HEK293T (cell line): ENCODE data around the gene C1QTNF1.

Source experiments
- CTCF ChIA-PET: fragments of 350-600 bp; formaldehyde crosslinking; extraction: SDS; loops from one replicate; lab custom pipeline; 2021; ENCODE audit warnings: antibody characterized with exemption, inconsistent platforms; lab: Yijun Ruan, JAX
- POLR2A ChIA-PET: fragments of 350-600 bp; formaldehyde crosslinking; extraction: SDS; loops from one replicate; lab custom pipeline; 2020; ENCODE audit warnings: antibody characterized with exemption, inconsistent platforms; lab: Yijun Ruan, JAX
- DNase-seq: peaks from one replicate; pipeline ENCODE4 v3.0.0; 2012; ENCODE audit warnings: mixed read lengths; ENCODE audit errors: extremely low spot score
- ARNT ChIP-seq: fragments of 450-650 bp; IDR thresholded peaks from 2 replicates; pipeline ENCODE4 v1.6.1; 2017; ENCODE audit warnings: mild to moderate bottlenecking
- BHLHE40 ChIP-seq: fragments of 450-650 bp; IDR thresholded peaks from 2 replicates; pipeline ENCODE4 v1.6.1; 2016; ENCODE audit warnings: mild to moderate bottlenecking, moderate library complexity, borderline replicate concordance
- CTBP1 ChIP-seq: fragments of 450-650 bp; IDR thresholded peaks from 2 replicates; pipeline ENCODE4 v1.6.1; 2016; ENCODE audit warnings: borderline replicate concordance
- ELF4 ChIP-seq: fragments of 450-650 bp; IDR thresholded peaks from 2 replicates; pipeline ENCODE4 v1.6.1; 2017; ENCODE audit warnings: antibody characterized with exemption
- FOXA1 ChIP-seq: fragments of 450-650 bp; IDR thresholded peaks from 2 replicates; pipeline ENCODE4 v1.6.1; 2016; ENCODE audit warnings: mild to moderate bottlenecking
- FOXK2 ChIP-seq: fragments of 450-650 bp; IDR thresholded peaks from 2 replicates; pipeline ENCODE4 v1.6.1; 2016; ENCODE audit warnings: mild to moderate bottlenecking
- FOXM1 ChIP-seq: fragments of 450-650 bp; IDR thresholded peaks from 2 replicates; pipeline ENCODE4 v1.6.1; 2017; ENCODE audit warnings: mild to moderate bottlenecking, borderline replicate concordance
- HDGF ChIP-seq: fragments of 450-650 bp; IDR thresholded peaks from 2 replicates; pipeline ENCODE4 v1.6.1; 2017; ENCODE audit warnings: antibody characterized with exemption, borderline replicate concordance
- L3MBTL2 ChIP-seq: fragments of 450-650 bp; conservative IDR thresholded peaks from 2 replicates; pipeline ENCODE4 v1.6.1; 2016; ENCODE audit warnings: mild to moderate bottlenecking
- LEF1 ChIP-seq: fragments of 450-650 bp; IDR thresholded peaks from 2 replicates; pipeline ENCODE4 v1.6.1; 2017; ENCODE audit warnings: mild to moderate bottlenecking, borderline replicate concordance
- NFRKB ChIP-seq: fragments of 450-650 bp; IDR thresholded peaks from 2 replicates; pipeline ENCODE4 v1.6.1; 2016; ENCODE audit warnings: mild to moderate bottlenecking, moderate library complexity
- PKNOX1 ChIP-seq: fragments of 450-650 bp; IDR thresholded peaks from 2 replicates; pipeline ENCODE4 v1.6.1; 2016
- SP1 ChIP-seq: fragments of 450-650 bp; IDR thresholded peaks from 2 replicates; pipeline ENCODE4 v1.6.1; 2017
- SUZ12 ChIP-seq: fragments of 450-650 bp; IDR thresholded peaks from 2 replicates; pipeline ENCODE4 v1.6.1; 2016; ENCODE audit warnings: mild to moderate bottlenecking
- TARDBP ChIP-seq: fragments of 450-650 bp; IDR thresholded peaks from 2 replicates; pipeline ENCODE4 v1.6.1; 2016
- ZNF384 ChIP-seq: fragments of 450-650 bp; IDR thresholded peaks from 2 replicates; pipeline ENCODE4 v1.6.1; 2016

The C1QTNF1 gene

GRCh38 chr17:79092567-79092966 is 68.6 kb downstream of the C1QTNF1 start:
- no peak for TF ChIP-seq FOXA1
- no peak for TF ChIP-seq TARDBP
- no peak for TF ChIP-seq HDGF
- no peak for TF ChIP-seq FOXK2
- no peak for TF ChIP-seq LEF1
- TF ChIP-seq BHLHE40 = no peak
- no peak for TF ChIP-seq NFRKB
- no peak for TF ChIP-seq ARNT
- TF ChIP-seq SUZ12 = no peak
- no peak for TF ChIP-seq L3MBTL2
- no peak for TF ChIP-seq SP1
- TF ChIP-seq ELF4 = no peak
- TF ChIP-seq PKNOX1 = no peak
- TF ChIP-seq ZNF384 = no peak
- no peak for TF ChIP-seq FOXM1
- TF ChIP-seq CTBP1 = no peak
- ChIA-PET POLR2A (no interaction called here), CTCF (interaction anchor here (1.9 kb wide), 1 partner anchor 308 kb away, joined by 7 read pairs; no protein-coding TSS in a partner anchor)
- no peak for DNase-seq

DNA sequence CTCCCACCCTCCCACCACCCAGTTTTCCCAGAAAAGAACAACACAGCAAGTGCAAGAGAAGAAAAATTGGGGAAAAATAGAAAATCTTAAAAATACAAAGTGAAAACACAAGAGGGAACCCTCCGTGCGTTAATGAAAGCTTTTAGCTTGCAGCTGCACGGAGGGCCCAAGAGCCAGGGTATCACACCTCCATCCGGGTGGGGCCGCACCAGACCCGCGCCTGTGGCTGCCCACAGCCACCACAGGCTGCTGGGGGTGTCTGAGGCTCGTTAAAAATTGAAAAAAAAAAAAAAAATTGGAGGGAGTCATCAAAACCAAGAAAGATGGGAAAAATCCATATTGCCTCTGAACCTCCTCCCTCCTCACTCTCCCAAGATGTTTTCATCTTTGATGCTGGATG is 69.3 kb downstream of the C1QTNF1 start:
- TF ChIP-seq SUZ12 (no peak), NFRKB (no peak)
- ChIA-PET CTCF (interaction anchor here (0.5 to 1.9 kb wide), 3 partner anchors 17 to 308 kb away, joined by 3 to 13 read pairs (median 7); no protein-coding TSS in a partner anchor), POLR2A (no interaction called here)
- DNase-seq = no peak

- POLR2A ChIA-PET = no interaction called here
- TF ChIP-seq FOXM1 (no peak), SUZ12 (no peak), FOXK2 (no peak), PKNOX1 (no peak), HDGF (no peak), L3MBTL2 (no peak), CTBP1 (no peak), ARNT (no peak), NFRKB (no peak), LEF1 (no peak), ELF4 (no peak), SP1 (no peak), BHLHE40 (no peak), FOXA1 (no peak), TARDBP (no peak), ZNF384 (no peak)
- no peak for DNase-seq
- CTCF ChIA-PET = interaction anchor here (1.9 kb wide), 1 partner anchor 307 kb away, joined by 7 read pairs; no protein-coding TSS in a partner anchor
Observed at GRCh38 chr17:79094261-79094660, 70.3 kb downstream of the C1QTNF1 start.

DNA sequence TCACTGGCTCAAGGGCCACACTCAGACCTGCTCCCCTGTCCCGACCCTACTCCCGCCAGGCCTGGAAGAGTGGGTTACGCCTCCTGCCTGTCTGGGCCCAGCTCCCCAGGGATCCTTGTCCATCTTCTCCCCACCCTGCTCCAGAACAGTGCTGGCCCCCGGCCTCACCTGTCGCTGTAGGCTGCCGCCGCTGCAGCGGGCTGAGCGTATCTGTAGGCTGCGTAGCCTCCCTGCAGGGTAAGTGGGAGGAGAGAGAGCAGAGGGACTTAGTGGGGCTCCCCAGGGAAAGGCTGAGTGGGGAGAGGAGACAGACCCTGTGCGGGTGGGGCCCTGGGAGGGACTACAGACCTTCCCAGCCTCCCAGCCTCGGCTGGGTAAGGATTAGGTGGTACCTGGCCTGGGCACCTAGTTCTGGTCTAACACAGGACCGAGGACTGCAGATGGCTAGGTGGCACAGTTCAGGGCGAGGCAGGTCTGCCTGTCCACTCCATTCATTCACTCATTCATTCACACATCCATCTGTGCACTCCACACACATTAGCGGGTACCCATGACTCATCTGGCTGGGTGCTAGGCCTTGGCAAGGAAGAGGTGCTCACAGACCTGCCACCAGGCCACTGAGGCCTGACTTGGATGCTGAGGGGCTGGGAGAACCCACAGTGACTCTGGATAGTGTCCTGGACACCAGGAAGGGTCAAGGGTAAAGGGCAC is 71.5 kb downstream of the C1QTNF1 start:
- POLR2A ChIA-PET = no interaction called here
- DNase-seq = no peak
- TF ChIP-seq LEF1 (no peak), BHLHE40 (no peak), ZNF384 (no peak), L3MBTL2 (no peak), FOXA1 (no peak), SUZ12 (no peak), ARNT (no peak), TARDBP (no peak), FOXK2 (no peak)
- CTCF ChIA-PET = no interaction called here

GRCh38 chr17:79096477-79096876 is 72.5 kb downstream of the C1QTNF1 start:
- POLR2A ChIA-PET = no interaction called here
- no peak for TF ChIP-seq FOXK2
- no peak for TF ChIP-seq ELF4
- TF ChIP-seq BHLHE40 = no peak
- no peak for DNase-seq
- CTCF ChIA-PET = no interaction called here

DNA sequence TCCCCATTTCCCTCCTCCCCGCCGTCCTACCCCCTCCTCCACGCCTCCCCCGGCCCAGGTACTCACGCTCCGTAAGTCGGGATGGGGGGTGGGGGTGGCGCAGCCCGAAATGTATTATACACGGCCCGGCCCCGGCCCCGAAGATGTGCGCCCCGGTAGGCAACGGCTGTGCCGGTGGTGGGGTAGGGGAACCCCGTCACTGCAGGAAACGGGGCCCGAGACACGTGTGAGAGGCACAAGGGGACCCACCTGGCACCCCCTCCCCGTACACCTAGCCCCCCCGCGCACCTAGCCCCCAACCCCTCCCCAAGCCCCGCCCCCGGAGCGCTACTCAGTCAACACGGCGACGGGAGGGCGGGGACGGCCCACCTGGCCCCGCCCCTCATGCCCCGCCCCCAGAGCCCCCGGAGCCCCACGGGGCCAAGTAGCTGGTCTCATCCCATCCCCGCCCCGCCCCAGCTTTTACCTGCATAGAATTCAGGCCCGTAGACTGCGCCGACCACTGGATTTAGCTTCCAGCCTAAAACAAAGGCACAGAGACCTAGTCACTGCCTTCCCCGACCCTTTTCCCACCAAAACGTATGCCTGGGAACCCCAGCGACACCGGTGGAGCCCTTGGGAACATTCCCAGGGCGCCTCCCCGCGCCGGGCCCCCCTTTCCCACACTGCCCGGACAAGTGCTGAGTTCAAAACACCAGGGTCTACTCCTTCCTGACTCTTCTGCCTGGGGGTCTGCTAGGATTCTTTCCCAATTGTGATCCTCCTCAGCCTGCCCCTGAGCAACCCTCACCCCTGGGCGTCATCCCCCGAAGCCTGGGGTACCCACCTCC is 73.5 kb downstream of the C1QTNF1 start:
- ChIA-PET CTCF (interaction anchor here (0.6 to 1.1 kb wide), 2 partner anchors 10 to 251 kb away, joined by 3 to 4 read pairs; no protein-coding TSS in a partner anchor), POLR2A (interaction anchor here (1.1 kb wide), 1 partner anchor 9 kb away, joined by 3 read pairs; no protein-coding TSS in a partner anchor)
- DNase-seq = no peak
- TF ChIP-seq NFRKB (no peak), ARNT (no peak), SUZ12 (no peak), HDGF (no peak), FOXK2 (no peak), ELF4 (no peak), CTBP1 (no peak), SP1 (no peak), TARDBP (no peak), FOXA1 (no peak), L3MBTL2 (no peak), FOXM1 (no peak)
